ENCODE measurements around the gene SRBD1.

- no peak for TF ChIP-seq CEBPB (IDR thresholded peaks at IDR 0.05; ENCODE audit: low read depth, low read length)
- no peak for TF ChIP-seq CREB1 (IDR thresholded peaks at IDR 0.05)
- no peak for TF ChIP-seq ASH2L (IDR thresholded peaks at IDR 0.05; ENCODE audit: low read length)
- no peak for TF ChIP-seq CTCF (IDR thresholded peaks at IDR 0.05; ENCODE audit: control extremely low read depth in 1 of 3, insufficient read depth in 1 of 3, low read depth in 1 of 3, low read length in 3 of 3)
- no peak for TF ChIP-seq JUND (IDR thresholded peaks at IDR 0.05; ENCODE audit: low read length)
- no peak for TF ChIP-seq MAFK (IDR thresholded peaks at IDR 0.05; ENCODE audit: low read depth, low read length)
- TF ChIP-seq RFX5 (IDR thresholded peaks at IDR 0.05; ENCODE audit: borderline replicate concordance, low read depth, low read length): no peak
- no peak for TF ChIP-seq USF2 (IDR thresholded peaks at IDR 0.05; ENCODE audit: low read length)
- no peak for TF ChIP-seq EP300 (IDR thresholded peaks at IDR 0.05; ENCODE audit: borderline replicate concordance in 1 of 2, low read depth in 2 of 2, low read length in 2 of 2)
- TF ChIP-seq POLR2A (IDR thresholded peaks at IDR 0.05; ENCODE audit: control extremely low read depth in 1 of 2, low read depth in 2 of 2, low read length in 2 of 2): no peak
Measured at GRCh38 chr2:45582522-45582921, 28.5 kb downstream of the SRBD1 start.

Data from H1 (cell line).